Activated CD4-positive, alpha-beta T cell treated with anti-CD3 and anti-CD28 coated beads, Interleukin-2, amount 50 U/mL, for 48 hours (primary cell): Measurements from ENCODE around the gene PLIN5.
A peak's percentile ranks its signal among the peaks of the same experiment; 100 is the strongest.
"Not testable (repeated sequence)": the region's sequence is repeated elsewhere in the genome, so short reads cannot be mapped to it uniquely, and the experiment has no call there.

ENCODE experiments used
- DNase-seq, 2 experiments: peaks; one replicate each; pipeline ENCODE4 v3.0.0-alpha.2; 2020

Gene PLIN5

DNA sequence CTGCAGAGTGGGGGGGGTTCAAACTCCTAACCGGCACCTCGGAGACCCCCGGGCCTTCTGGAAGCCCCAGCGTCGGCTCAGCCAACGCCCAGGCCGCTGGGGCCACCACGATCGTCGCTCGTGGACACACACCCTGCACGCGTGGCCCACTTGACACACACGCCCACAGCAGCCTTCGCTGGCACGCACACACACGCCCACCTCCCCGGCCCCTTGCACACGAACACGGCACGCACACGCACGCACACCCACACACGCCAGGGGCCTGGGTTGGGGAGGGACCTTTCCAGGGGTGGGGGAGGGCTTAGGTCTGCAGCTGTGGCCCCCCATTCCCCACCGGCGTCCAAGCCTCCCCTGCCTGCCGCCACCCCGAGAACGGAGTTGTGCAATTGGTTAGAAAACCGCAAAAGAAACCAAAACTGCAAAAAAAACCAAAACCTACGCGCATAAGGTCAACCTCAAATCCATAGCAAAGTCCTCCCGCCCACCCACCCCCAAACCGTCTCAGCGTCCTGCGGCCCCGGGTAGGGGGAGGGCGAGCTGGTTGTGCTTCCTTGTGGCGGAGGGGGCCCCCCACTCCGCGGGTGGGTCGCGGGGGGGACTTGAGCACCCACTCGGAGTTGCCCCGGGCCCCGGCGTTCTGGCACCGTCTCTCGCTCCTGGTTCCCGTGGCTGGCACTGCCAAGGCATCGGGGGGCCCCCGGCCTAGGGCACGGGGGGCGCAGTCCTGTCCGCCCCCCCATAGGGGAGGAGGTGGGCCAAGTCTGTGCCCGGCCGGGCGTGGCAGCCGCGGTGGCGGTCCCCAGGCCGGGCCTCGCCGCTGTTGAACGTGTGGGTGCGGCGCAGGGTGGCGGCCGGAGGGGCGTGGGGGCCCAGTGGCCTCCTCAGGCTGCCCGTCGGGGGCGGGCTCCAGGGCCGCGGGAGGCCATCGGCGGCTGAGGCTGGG is 8.1 kb upstream of the PLIN5 start:
- no peak for DNase-seq

DNA sequence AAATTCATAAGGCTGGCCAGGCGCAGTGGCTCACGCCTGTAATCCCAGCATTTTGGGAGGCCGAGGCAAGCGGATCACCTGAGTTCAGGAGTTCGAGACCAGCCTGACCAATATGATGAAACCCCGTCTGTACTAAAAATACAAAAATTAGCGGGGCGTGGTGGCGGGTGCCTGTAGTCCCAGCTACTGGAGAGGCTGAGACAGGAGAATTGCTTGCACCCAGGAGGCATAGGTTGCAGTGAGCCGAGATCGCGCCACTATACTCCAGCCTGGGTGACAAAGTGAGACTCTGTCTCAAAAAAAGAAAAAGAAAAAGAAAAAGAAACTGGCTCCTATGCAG is 6.8 kb upstream of the PLIN5 start:
- DNase-seq, result not testable (repeated sequence)

DNA sequence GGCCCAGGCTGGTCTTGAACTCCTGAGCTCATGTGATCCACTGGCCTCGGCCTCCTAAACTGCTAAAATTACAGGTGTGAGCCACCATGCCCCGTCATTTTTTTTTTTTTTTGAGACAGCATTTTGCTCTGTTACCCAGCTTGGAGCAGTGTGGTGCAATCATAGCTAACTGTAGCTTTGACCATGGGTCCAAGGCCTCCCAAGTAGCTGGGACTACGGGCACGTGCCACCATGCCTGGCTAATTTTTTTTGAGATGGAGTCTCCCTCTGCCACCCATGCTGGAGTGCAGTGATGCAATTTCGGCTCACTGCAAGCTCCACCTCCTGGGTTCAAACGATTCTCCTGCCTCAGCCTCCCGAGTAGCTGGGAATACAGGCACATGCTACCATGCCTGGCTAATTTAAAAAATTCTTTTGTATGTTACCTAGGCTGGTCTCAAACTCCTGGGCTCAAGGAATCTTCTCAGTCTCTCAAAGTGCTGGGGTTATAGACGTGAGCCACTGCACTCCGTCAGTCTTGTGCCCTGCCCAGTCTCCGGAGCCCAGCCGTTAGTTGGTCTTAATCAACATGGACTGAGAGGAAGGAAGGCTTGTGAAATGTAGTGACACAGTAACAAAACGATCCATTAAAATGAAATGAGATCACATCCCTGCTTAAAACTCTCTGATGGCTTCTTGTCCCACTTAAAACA is 6.2 kb upstream of the PLIN5 start:
- DNase-seq, result no peak

DNA sequence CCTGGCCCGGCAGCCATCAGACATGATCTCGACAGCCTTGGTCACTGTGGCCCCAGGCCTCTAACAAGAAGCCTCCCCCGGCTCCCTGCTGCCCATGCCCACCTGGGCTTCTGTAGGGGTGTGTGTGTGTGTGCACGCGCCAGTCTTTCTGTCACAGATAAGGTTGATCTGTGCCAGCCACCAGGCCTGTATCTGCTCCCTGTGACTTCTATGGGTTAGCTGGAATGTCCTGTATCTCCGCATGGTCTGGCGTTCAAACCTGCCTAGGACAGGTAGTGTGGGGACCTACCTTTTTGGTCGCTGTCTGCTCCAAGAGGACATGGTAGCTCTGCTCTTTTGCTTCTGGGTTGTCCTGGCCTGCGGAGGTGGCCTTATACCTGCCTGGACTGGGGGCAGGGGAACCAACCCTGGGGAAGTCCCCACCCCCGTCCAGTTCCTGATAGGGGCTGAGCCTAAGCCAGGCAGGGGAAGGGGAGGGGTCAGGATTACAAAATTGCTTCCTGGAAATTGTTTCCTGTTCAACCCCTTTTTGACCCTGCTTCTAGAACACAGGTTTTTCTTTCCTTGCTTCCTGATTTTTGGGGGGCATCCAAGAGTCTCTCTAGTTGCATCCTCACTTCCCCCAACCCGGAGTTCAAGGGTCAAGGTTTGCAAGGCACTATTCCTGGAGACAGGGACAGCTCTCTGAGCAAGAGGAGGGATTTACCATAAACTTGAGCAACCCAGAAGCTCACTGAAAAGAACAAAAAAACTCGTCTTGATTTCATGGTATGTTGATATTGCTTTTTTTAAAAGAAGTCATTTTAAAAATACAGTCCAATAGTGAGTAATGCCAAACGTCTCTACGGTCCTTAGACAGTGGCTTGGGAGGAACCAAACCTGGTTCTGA is 4.9 kb upstream of the PLIN5 start, which contains the start of gene LRG1:
LRG1 (minus strand) TSS at position 344 of the 889 bp plus-strand sequence; CDS start at position 321, 23 bp downstream.
- peak in 1 of 2 experiments; percentile 18 for DNase-seq

DNA sequence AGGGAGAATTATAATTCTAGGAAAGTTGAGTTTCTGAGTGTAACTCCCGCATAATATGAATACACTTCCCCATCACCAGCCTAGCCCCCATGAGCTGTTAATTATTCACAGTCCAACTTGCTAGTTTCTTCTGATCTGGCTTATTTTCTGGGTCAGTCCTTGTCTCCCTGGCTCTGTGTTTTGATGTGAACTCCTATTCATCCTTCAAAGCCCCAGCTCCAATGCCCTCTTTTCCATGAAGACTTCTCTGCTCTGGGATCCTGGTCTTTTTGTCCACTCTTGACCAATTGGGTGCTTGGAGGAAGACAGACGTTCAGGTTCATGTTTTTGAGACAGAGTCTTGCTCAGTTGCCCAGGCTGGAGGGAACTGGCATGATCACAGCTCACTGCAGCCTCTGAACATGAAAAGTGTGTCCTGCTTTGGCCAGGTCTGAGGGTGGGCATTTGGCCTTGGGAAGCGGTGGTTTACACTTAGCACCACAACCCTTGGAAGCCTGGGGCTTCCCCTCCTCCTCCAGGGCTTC is 4.2 kb upstream of the PLIN5 start:
- DNase-seq, result no peak

DNA sequence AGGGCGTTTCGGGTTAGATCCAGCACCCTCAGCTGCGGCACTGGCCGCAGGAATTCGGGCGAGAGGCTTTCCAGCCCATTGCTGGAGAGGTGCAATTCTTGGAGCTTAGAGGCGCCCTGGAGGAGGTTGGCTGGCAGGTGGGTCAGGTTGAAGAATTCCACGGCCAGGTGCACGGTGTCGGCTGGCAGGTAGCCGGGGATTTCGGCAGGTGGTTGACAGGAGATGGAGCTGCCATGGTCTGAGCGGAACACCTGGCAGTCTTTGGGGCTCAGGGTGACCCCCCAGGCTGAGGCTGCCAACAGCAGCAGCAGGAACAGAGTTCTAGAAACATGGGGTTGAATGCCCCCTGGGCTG is 3.6 kb upstream of the PLIN5 start:
- no peak for DNase-seq

DNA sequence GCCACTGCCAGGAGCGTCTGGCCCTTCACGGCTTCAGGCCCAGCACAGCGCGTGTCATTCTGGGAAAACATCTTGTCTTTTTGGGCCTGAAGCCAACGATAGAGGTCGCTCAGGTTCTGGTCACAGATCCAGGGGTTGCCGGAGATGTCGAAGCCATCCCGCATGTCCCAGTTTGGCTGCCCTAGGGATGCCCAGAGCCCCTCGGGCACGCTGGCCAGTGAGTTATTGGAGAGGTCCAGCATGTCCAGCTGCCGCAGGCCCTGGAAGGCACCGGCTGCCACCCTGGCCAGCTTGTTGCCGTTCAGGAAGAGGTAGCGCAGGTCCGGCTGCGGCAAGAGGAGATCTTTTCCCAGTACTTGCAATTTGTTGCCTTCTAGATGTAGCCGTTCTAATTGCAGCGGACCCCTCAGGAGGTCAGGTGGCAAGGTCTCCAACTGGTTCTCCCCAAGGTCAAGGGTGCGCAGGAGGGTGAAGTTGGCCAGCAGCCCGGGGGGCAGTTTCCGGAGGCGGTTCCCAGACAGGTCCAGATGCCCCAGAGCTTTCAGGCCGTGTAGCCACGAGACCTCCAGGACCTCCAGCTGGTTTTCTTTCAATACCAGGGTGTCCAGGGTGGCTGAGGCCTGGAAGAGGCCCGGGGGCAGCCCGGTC is 3.1 kb upstream of the PLIN5 start:
- no peak for DNase-seq

DNA sequence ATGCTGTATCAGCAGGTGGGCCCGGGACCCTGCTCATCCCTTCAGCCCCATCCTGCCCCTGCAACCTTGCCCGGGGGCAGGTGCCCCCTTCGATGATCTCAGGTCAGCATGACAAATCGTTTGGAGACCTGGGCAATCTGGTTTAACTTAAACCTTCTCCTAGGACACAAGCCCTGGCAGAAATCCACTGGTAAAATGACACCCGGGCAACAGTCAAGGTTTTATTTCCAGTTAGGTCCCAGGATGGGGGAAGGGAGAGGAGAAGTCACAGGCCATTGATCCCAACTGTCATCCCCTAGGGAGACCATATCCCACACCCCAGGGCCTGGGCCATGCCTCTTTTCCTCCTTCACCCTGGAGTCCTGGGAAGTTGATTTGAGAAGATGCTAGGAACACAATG is 1.8 kb upstream of the PLIN5 start:
- no peak for DNase-seq

DNA sequence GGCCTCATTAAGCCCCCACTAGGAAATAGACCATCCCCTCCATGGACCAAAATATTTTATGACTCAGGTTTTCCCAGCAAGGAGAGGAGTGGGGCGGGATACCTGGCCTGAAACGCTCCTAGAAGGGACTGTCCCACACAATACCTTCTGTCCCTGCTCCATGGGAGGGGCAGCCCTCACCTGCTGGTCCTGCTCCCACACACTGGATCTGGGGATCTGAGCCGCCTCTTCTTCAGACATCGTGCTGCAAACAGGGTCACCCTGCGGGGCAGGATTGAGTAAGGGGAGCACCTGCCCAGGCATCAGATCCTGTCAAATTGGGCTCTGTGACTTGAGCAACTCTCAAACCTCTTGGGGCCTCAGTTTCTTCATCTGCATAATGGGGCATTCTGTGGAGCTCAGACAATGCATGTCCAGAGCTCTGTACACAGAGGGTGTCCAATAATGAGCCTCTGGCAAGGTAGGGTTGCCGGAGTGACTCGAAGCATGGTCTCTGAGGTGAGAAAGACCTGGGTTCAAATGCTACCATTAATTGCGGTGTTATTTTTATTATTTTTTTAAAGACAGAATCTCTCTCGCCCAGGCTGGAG is 1.1 kb downstream of the PLIN5 start:
- DNase-seq, result no peak

DNA sequence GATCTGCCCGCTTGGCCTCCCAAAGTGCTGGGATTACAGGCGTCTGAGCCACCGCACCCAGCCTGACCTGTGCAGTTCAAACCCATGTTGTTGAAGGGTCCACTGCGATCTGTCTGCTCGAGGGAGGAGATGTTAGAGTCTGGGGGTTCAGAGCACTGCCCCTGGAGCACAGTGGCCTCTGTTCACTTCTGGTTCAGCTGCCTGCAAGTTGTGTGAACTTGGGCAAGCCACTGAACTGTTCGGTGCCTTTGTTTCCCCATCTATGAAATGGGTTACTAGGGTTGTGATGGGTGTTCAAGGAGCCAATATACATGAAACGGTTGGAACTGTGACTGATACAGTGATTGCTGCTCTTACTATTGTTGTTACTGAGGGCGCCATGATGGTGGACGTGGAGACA is 1.7 kb downstream of the PLIN5 start:
- no peak for DNase-seq

DNA sequence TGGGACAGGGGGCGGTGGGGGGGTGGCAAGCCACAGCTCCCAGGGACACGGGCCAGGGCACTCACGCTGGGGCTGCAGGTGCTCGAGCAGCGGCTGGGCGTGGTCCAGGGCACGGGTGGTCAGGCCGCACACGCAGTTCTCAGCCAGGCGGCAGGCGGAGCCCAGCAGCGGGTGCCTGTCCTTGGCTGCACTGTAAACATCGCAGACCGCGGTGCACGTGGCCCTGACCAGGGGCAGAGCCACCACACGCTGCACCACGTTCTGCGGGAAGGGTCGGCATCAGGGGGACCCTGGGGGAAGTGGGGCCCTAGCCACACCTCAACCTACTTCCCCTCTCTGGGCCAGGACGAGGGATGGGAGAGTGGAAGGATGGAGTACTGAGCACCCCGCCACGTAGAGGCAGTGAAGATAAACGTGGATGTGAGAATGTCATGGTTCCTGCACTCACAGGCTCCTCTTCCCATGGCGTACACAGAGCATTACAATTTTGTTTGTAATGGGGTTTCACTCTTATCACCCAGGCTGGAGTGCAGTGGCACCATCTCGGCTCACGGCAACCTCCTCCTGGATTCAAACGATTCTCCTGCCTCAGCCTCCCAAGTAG is 3.4 kb downstream of the PLIN5 start:
- DNase-seq, result no peak

DNA sequence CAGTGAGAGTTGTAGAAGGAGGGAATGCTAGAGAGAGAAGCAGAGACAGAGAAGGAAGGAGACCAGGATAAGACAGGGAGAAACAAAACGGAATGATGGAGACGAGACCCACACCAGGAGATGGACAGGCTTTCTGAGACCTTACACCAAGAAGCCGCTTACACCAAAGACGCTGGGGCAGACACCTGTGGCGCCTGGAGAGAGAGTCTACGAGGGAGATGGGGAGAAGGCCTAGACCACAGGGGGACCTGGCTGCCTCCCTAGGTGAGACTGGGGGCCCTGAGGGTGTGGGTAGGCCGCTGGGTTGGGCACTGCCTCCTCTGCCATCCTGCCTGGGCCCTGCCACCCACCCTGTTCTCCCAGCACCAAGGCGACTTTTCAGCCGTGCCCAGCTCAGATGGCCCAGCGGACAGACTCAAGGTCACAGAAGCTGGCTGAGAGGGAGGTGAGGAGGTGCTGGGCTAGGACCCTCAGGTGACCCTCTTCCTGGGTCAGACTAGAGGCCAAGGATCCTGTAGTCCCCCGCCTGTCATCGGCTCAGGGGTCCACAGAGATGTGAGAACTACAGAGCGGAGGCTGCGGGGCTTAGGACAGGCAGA is 5.0 kb downstream of the PLIN5 start:
- no peak for DNase-seq

DNA sequence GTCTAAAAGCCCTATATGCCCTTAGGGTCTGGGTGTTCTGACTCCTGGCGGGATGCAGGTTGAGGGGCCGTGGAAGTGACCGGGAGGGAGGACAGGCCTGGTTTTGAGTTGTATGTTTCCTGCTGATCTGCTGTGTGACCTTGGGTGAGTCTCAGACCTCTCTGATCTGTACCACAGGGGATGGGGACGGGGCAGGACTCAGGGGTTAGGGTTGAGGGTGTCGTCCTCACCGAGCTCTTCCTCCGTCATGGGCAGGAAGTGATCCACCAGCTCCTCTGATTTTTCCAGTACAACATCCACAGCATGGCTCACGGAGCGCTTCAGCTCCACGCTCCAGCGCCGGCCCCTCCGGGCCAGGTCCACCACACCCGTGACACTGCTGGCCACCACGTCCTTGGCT is 6.2 kb downstream of the PLIN5 start:
- no peak for DNase-seq

DNA sequence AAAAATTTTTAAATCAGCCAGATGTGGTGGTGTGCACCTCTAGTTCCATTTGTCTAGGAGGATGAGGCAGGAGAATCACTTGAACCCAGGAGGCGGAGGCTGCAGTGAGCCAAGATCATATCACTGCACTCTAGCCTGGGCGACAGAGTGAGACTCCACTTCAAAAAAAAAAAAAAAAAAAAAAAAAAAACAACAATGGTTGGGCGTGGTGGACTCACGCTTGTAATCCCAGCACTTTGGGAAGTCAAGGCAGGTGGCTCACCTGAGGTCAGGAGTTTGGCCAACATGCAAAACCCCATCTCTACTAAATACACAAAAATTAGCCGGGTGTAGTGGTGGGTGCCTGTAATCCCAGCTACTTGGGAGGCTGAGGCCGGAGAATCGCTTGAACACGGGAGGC is 7.6 kb downstream of the PLIN5 start:
- not testable (repeated sequence) for DNase-seq

DNA sequence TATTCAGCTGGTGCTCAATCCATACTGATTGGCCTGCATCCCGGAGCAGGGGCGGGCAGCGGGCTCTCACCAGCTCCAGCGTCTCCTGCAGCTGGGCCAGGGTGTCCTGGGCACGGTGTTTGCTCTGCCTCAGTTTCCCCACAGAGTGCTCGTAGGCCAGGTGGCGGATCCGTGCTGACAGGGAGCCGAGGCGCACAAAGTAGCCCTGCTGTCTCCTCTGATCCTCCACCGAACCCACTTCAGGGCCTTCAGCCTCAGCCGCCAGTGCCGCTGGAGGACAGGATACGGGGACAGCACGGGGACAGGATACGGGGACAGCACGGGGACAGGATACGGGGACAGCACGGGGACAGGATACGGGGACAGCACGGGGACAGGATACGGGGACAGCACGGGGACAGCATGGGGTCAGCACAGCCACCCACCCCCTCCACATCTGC is 9.4 kb downstream of the PLIN5 start:
- no peak for DNase-seq

DNA sequence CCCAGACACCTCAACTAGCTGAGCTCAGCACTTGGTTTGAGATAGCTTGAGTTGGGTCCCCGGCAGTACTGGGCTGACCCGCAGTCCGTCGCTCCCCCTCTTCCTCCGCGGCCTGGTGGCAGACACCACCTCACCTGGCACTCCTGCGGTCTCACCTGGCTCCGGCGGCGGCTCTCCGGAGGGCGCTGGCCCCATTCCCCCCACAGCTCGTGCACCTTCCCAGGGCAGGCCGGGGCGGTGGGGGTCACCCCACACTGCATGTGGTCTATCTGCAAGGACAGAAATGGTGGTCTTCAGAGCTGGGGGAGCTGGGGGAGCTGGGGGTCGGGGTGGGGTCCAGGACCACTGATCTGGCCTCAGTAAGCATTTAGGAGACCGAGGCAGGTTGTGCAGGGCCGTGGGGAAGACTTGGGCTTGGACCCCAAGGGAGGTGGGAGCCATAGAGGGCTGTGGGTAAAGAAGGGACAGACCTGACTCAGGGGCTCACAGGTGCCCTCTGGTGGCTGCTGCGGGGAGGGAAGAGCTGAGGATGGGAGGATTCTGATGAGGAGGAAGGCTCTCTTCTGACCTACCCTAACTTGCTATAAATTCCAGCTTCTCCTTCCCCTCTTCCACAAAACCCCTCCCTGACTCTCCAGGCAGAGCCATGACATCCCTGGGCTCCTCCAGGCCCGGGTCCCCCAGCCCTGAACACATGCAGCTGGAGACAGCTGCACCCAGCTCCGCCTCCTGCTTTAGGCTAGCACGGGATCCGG is 10.0 kb downstream of the PLIN5 start:
- DNase-seq, result peak; percentile 80 to 82

DNA sequence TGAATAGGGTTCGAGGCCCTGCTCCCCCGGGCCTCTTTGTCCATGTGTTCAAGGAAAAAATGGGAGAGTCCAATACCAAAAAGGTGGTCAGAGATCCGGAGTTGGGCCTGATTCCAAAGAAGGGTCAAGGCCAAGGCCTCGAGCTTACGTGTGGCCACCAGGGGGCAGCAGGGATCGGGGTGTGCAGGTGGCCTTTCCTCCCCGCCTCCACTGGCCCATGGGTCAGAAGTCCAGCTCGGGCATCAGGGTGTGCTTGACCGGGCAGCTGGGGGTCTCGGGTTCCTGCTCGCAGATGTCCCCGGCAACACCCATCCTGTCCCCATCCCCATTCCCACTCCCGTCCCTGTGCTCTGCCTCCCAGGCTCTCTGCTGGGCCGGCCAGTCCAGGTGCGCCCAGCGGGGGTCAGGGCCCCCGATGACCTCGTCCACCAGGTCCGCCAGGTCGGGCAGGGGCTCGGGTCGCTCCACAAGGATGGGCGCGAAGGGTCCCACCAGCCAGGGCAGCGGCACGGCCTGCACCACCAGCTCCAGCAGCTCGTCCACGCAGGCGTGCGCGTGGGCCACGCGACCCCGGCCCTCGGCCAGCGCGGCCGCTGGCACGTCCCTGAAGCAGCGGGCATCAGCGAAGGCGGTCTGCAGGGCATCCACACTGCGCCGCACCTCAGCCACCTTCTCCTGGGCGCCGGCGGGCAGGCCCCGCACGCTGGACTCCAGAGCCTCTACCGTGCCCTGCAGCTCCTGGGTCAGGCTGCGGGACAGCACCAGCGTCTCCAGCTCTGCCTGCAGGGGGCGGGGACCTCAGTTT is 11.5 kb downstream of the PLIN5 start:
- DNase-seq, result peak; percentile 37 to 42

DNA sequence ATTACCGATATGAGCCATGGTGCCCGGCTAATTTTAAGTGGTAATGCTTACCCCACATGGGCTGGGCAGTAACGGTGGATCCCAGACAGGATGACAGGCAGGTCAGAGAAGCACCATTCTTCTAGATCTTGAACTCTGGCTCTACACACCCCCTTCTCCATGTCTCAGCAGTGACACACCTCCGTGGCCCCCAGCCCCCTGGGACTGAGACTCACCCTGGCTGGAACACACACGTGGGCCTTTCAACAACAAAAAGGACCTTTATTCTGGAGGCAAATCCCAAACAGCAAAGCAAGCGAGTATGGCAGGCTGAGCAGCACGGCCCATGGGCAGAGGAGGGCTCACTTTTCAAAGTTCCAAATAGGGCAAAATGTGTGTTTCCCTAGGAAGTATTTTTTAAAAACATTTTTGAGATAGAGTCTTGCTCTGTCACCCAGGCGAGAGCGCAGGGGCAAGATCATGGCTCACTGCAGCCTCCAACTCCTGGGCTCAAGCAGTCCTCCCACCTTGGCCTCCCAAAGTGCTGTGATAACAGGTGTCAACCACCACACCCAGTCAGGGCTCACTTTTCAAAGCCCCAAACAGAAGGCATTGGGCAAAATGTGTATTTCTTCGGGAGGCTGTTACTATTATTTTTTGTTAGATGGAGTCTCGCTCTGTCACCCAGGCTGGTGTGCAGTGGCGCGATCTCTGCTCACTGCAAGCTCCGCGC is 12.6 kb downstream of the PLIN5 start:
- no peak for DNase-seq

DNA sequence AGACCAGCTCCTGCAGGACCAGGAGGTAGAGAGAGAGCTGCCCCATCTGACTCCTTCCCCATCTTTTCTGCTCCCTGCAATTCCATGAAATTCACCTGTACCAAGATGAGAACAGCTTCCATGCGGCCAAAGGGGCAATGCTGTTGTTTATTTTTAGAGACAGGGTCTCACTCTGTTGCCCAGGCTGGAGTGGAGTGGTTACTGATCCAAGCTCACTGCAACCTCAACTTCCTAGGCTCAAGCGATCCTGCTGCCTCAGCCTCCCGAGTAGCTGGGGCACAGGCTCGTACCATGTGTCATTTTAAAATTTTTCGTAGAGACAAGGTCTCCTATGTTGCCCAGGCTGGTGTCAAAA is 13.2 kb downstream of the PLIN5 start:
- DNase-seq, result no peak
